SK-N-MC (cell line): ENCODE results near the gene JPT2.

Experiments
- EZH2 ChIP-seq: fragments of 200-600 bp; sonication (generic); IDR thresholded peaks from one replicate; pipeline ENCODE4 v1.6.1; 2017; ENCODE audit warnings: antibody characterized with exemption
- FOXP2 ChIP-seq: optimal IDR thresholded peaks from 2 replicates; pipeline ENCODE3; 2011; ENCODE audit warnings: mild to moderate bottlenecking, moderate library complexity; ENCODE audit not compliant: insufficient read depth; ENCODE audit errors: extremely low read length, control extremely low read depth
- POLR2AphosphoS5 ChIP-seq: IDR thresholded peaks from 2 replicates; pipeline ENCODE4 v1.6.1; 2012; ENCODE audit warnings: mild to moderate bottlenecking, low read depth, low read length, borderline replicate concordance

DNA sequence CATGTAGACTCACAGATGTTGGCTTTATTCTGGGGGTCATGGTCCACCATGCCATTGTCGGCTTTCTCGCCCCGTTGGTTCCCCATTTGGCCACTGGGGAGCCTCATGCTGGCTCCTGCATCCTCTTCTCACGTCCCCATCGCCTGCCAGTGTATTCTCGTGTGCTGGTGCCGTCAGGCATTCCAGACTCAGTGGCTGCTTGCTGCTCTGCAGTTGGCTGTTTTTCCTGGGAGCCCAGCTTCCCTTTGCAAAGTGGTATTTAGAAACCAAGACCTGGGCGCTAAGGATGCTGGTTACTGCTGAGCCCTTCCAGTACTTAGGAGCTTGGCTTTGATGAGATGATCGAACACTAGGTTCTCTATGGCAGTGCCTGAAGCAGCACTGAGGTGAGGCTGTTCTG lies 46.8 kb upstream of the JPT2 start:
- no peak for TF ChIP-seq EZH2
- TF ChIP-seq POLR2AphosphoS5 = no peak
- no peak for TF ChIP-seq FOXP2
